IPS DF 6.9 (cell line): ENCODE data around the gene WDR37.

Source experiments
- DNase-seq: peaks from one replicate; pipeline ENCODE4 v3.0.0-alpha.2; 2013; ENCODE audit warnings: low read depth, low spot score
- H3K27ac ChIP-seq: one replicate; pipeline ENCODE4 v1.5.1; 2013; ENCODE audit warnings: low read length, control low read depth
- H3K27me3 ChIP-seq: 2 replicates; pipeline ENCODE4 v1.6.1; 2013; ENCODE audit warnings: mild to moderate bottlenecking, low read length; ENCODE audit not compliant: control insufficient read depth, insufficient read depth
- H3K36me3 ChIP-seq: 2 replicates; pipeline ENCODE4 v1.6.1; 2013; ENCODE audit warnings: low read length; ENCODE audit not compliant: control insufficient read depth, insufficient read depth
- H3K4me1 ChIP-seq: 2 replicates; pipeline ENCODE4 v1.6.1; 2013; ENCODE audit warnings: low read length; ENCODE audit not compliant: control insufficient read depth, insufficient read depth
- H3K4me3 ChIP-seq: 2 replicates; pipeline ENCODE4 v1.5.1; 2013; ENCODE audit warnings: mild to moderate bottlenecking, low read length
- H3K9me3 ChIP-seq: 2 replicates; pipeline ENCODE4 v1.6.1; 2013; ENCODE audit warnings: low read length, inconsistent platforms; ENCODE audit not compliant: control insufficient read depth, insufficient read depth
- WGBS: extraction: QIAGEN DNeasy Blood & Tissue Kit; methylation state at CpG from one replicate; pipeline ENCODE4 v1.1.7; 2013; ENCODE audit warnings: mixed read lengths, missing lambda C conversion rate; ENCODE audit not compliant: insufficient read length, insufficient coverage; 5-methylcytosine and 5-hydroxymethylcytosine counted together

WDR37 gene

DNA sequence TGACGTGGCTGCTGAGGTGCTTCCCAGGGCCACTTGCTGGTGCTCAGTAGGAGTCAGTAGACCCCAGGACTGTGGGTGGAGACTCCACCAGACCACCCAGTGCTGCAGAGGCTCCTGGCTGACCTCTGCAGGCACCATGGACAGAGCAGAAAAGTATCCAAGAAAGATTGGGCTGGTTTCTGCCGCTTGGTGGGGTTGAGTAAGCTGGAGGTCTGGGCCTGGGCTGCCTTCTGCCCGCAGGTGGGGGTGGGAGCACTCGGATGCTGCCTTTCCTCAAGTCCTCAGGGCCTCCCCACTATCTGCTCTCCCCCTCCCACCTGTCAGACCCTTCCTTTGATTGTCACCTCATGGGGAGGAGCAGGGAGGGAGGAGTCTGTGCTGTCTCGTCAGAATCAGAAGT, 91.6 kb downstream of the WDR37 start:
- no CpG with 5 or more reads among the region's 5 CpGs for WGBS
- H3K36me3 ChIP-seq: no peaks in the 10 kb centered on the region

DNA sequence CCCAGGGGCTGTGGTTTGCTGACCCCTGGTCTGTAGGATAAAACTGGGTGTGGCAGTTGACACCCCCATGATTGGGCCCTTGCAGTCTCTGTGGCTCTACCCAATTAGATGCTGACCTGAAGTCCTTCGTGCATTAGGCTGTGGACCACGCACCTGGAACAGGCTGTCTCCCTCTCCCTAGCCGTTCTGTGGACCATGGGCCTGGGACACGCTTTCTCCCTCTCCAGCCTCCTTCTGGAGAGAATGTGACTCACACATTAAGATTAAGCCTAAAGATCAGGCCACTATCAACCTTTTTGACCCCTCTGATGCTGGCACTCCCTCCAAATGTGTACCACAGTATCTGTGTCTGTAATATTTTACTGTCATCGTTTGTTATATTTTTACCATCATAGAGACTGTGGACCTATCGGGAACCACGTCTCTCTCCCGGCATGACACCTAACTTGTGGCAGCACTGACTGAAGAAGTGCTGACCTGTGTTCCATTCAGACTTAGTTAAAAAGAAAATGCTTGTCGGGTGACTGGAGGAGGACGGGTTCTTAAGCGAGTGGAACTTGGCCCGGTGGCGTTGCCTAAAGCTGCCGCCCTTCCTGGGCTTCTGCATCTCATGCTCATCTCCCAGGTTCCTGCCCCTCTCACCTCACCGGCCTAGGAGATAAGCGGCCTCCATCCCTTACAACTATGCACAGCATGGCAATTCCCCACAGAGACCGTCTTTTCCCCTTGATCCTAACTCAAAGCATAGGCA, 92.8 kb downstream of the WDR37 start:
- Histone ChIP-seq H3K9me3 (no peaks in the 10 kb centered on the region), H3K36me3 (no peaks in the 10 kb centered on the region), H3K27me3 (no peaks in the 10 kb centered on the region), H3K4me3 (no peak overlapping the region), H3K4me1 (no peaks in the 10 kb centered on the region), H3K27ac (no peak overlapping the region)
- no CpG with 5 or more reads among the region's 17 CpGs for WGBS
- DNase-seq: no peak

More for the DNA sequence above, 91.6 kb downstream of the WDR37 start:
- DNase-seq: no peak
- H3K4me3 ChIP-seq: no peak overlapping the region
- H3K27me3 ChIP-seq: no peaks in the 10 kb centered on the region
- no peaks in the 10 kb centered on the region for H3K9me3 ChIP-seq
- H3K27ac ChIP-seq: no peak overlapping the region
- no peaks in the 10 kb centered on the region for H3K4me1 ChIP-seq

DNA sequence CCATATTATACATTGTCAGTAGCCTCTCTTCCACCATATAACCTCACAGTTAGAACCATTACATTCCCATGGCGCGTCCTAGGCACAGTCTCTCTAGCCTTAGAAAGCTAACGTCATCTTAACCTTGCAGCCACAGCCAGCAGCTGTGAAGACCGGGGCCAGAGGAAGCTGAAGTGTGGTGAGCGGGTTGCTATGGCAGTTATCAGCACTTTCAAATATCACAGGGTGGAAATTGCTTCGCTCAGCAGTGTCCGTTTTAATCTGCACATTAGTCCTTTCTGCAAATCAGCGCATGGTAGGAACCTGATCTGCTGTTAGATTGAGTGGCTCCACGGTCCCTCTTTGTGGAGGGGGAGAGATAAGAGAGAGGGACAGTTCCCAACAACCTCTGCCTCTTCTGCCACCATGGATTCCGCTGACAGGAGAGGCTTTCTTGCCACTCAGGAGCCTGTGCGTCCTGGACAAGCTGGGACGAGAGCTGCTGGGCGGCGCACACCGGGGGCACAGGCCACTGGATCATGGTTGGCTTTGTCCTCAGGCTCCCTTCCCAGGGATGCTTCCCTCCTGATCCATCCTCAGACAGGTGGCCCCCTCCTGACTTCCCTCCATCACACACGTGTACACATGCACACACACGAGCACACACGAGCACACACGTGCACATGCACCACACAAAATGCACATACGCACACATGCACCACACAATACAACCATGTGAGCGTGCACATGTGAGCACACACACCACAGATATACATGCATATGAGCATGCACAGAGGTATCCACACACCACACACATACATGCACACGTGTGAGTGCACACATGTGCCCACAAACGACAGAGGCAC, 93.8 kb downstream of the WDR37 start:
- Histone ChIP-seq H3K9me3 (no peaks in the 10 kb centered on the region), H3K27me3 (no peaks in the 10 kb centered on the region), H3K36me3 (no peaks in the 10 kb centered on the region), H3K4me3 (no peak overlapping the region), H3K4me1 (no peaks in the 10 kb centered on the region), H3K27ac (no peak overlapping the region)
- no CpG with 5 or more reads among the region's 23 CpGs for WGBS
- DNase-seq: no peak

DNA sequence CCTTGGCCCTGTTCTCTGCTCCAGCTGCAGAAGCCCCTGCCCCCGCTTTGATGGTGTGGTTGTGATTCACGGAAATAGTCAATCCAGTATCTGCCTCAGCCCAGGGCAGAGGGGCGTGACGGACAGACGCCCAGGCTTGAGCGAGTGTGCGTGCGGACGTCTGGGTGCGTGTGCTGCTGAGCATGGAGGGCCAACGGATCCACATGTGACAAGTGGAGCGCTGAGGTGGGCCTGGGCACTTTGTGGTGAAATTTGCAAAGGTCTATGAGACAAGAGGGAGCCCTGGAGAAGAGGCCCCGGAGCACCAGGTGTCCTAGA, 94.4 kb downstream of the WDR37 start:
- H3K4me3 ChIP-seq: no peak overlapping the region
- no peaks in the 10 kb centered on the region for H3K36me3 ChIP-seq
- WGBS: no CpG with 5 or more reads among the region's 13 CpGs
- no peak overlapping the region for H3K27ac ChIP-seq
- H3K9me3 ChIP-seq: no peaks in the 10 kb centered on the region
- DNase-seq: no peak
- H3K4me1 ChIP-seq: no peaks in the 10 kb centered on the region
- no peaks in the 10 kb centered on the region for H3K27me3 ChIP-seq

DNA sequence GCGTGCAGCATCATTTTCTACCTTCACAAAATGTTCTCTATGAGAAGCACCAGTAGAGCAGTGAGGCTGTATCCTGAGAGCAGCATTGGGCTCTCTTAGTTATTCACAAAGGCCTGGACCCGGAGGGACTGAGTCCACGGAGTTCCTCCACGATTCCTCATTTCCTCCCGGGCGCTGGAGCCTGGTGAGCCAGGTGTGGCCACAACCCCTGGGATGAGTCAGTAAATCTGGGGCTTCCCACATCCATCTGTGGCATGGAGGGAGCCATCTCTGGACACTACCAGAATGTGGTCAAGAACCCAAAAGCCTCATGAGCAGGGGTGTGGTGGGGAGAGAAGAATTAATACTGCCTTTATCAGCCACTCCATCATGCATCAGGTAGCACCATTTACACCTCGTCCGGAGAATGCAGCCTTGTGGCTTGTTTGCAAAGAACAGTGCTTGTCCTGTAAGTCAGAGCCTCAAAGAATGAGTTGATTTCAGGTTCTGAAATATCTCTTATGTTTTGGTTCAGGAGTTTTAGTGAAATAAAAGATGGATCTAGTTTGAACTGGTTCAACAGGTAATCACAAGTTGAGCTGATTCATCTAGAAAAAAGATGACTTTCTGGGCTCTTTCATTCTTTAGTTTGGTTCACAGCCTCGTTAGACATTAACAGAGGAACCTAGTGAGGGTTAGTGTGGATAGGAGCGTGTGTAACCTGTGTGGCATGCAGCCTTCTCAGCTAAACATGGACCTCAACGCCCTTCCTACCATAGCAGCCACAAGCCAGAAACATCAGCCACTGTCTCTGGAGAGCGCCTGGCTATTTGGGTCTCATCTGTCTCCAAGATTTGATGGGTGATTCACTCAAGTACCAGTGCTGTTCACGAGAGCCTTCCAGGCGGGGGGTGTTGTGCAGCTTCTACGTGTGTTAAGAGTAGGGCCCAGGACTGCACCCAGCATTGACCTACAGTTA, 95.2 kb downstream of the WDR37 start:
- H3K9me3 ChIP-seq: no peaks in the 10 kb centered on the region
- H3K27ac ChIP-seq: no peak overlapping the region
- no CpG with 5 or more reads among the region's 15 CpGs for WGBS
- no peak overlapping the region for H3K4me3 ChIP-seq
- no peaks in the 10 kb centered on the region for H3K36me3 ChIP-seq
- H3K27me3 ChIP-seq: no peaks in the 10 kb centered on the region
- no peak for DNase-seq
- H3K4me1 ChIP-seq: no peaks in the 10 kb centered on the region

DNA sequence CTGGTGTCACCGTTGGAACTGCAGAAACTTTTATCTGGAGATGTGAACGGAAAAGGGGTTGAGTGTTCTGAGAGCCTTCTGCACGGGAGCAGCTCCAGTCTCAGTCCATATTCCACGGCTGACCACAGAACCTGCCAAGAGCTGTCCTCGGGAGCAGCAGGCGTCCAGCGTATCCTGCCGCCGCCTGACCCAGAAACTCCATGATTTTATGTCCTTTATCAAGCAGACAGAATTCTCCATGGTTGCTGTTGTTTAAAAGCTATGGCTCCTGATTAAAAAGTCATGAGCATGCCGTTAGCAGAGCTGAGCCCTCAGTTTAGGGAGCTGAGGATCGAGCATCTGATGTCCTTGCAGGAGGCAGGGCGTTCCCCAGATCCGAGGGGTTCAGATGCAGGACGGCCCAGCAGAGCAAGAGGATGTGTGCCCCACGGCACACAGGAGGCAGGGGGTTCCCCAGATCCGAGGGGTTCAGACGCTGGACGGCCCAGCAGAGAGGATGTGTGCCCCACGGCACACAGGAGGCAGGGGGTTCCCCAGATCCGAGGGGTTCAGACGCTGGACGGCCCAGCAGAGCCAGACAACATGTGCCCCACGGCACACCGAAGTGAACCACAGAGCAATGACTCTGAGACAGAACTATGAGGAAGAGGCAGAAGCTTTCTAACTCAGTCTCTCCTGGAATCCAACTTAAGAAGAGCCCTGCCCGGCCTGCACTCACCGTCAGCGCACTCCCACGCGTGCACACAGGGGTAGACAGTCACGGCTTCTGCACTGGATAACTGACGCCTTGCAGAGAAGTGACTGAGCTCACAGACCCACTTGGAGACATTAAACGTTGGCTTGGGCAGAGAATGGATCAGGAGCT, 96.4 kb downstream of the WDR37 start:
- no peaks in the 10 kb centered on the region for H3K9me3 ChIP-seq
- no peaks in the 10 kb centered on the region for H3K27me3 ChIP-seq
- no peak overlapping the region for H3K27ac ChIP-seq
- H3K4me3 ChIP-seq: no peak overlapping the region
- WGBS: no CpG with 5 or more reads among the region's 32 CpGs
- no peaks in the 10 kb centered on the region for H3K4me1 ChIP-seq
- H3K36me3 ChIP-seq: no peaks in the 10 kb centered on the region
- no peak for DNase-seq

DNA sequence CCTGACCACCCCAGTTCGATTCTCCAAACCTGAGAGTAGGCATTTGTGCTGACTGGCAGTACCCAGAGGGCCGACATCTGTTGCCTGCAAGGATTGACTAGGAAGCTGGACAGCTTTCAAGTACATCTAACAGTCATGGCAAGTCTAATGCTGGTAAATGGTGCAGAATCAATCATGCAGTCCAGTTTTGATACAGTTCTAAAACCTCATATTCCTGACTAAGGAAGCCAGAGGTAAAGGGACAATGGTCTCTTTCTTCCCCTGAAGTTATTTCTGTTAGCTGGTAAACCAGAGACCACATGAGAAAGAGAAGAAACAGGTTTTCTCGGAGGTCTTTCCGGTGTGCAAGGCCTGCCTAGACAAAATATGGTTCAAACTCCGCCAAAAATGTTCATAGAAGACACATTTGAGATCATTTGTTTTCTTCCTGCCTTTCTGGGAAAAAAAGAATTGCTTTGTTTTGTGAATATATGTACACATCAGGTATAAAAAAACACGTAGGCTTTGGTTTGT, 97.1 kb downstream of the WDR37 start:
- H3K9me3 ChIP-seq: no peaks in the 10 kb centered on the region
- no peak for DNase-seq
- H3K4me1 ChIP-seq: no peaks in the 10 kb centered on the region
- no peak overlapping the region for H3K4me3 ChIP-seq
- WGBS: no CpG with 5 or more reads among the region's 6 CpGs
- no peaks in the 10 kb centered on the region for H3K36me3 ChIP-seq
- no peaks in the 10 kb centered on the region for H3K27me3 ChIP-seq
- H3K27ac ChIP-seq: no peak overlapping the region

DNA sequence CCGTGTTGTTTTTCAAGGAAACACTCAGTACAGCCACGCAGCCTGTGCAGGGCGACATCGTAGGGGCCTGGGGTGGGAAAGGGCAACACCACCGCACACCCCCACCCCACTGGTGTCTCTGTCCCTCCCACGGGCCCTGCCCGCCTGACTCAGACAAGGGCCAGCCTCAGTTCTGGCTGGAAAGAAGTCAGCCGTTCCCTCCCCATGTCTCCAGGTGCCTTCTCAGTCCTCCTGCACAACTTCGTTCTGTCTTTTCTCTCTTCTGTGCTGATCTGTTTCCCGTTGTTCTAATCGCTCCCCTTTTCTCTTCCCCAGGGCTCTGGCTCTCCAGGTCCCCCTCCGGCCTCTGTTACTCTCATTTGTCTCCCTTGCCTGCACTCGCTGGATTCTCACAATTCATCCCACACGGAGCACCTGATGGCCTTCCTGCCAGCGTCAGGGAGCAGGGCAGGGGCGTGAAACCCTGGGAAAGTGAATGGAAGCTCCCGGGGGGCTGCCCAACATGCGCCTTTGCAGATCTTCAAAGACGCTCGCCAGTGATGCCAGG, 97.7 kb downstream of the WDR37 start:
- Histone ChIP-seq H3K27ac (no peak overlapping the region), H3K27me3 (no peaks in the 10 kb centered on the region), H3K9me3 (no peaks in the 10 kb centered on the region), H3K4me3 (no peak overlapping the region), H3K4me1 (no peaks in the 10 kb centered on the region), H3K36me3 (no peaks in the 10 kb centered on the region)
- no peak for DNase-seq
- no CpG with 5 or more reads among the region's 20 CpGs for WGBS

DNA sequence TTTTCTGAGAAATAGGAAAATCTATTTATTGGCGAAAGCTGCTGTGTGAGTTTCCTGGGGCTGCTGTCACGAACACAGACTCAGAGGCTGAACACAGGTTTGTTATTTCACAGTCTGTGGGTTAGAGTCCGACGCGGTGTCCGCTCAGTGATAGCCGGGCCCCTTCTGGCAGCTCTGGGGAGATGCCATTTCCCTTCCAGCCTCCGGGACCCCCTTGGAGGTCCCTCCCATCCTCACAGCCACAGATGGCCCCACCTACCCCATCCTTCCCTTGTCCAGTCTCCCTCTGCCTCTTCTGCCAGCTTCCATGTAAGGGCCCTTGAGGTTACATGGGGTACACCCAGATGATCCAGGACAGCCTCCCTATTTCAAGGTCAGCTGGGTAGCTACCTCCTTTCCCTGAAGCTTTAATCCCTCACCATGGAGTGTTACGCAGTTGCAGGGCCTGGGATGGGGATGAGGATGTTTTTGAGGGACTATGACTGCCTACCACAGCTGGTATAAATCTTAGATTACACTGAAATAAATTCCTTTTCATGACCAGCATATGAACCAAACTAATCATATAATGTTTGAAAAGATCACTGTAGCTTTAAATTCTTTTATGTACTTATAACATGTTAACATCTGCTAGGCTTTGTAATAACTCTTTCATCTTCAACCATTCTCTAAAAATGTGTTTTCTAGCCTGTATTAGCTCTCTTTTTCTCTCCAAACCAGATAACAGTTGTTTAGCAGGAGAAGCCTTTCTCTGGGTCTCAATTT, 98.5 kb downstream of the WDR37 start:
- no peak for DNase-seq
- H3K4me1 ChIP-seq: no peaks in the 10 kb centered on the region
- no peaks in the 10 kb centered on the region for H3K27me3 ChIP-seq
- H3K27ac ChIP-seq: no peak overlapping the region
- no peaks in the 10 kb centered on the region for H3K36me3 ChIP-seq
- H3K4me3 ChIP-seq: no peak overlapping the region
- WGBS: no CpG with 5 or more reads among the region's 9 CpGs
- no peaks in the 10 kb centered on the region for H3K9me3 ChIP-seq
